Endothelial cell of hepatic sinusoid (primary cell): Measurements from ENCODE around the gene PRR36.

ENCODE experiments used
- in situ Hi-C: cut with HindIII; loops from 2 replicates; pipeline ENCODE4 v1.10.0; 2017; ENCODE audit warnings: low sequenced_read_pairs

The PRR36 gene

DNA sequence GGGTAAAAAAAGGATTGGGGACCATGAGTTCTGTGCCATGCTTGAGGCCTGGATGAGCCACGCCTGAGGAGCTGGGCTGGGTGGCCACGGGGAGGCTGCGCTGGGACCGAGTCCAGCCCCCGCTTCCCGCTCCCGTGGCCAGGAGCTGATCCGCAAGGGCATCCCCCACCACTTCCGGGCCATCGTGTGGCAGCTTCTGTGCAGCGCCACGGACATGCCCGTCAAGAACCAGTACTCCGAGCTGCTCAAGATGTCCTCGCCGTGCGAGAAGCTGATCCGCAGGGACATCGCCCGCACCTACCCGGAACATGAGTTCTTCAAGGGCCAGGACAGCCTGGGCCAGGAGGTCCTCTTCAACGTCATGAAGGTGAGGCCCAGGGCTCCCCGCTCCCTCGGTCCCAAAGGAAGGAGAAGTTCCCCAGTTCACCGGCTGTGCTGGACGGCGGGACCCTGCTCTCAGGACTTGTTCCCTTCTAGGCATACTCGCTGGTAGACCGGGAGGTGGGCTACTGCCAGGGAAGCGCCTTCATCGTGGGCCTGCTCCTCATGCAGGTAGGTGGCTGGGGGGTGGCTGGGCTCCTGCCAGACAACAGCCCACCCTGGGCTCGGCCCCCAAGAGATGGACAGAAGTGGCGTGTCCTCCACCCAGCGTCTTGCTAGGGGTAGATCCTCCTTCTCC, 25.3 kb downstream of the PRR36 start:
- in situ Hi-C loops, result no loop called here

DNA sequence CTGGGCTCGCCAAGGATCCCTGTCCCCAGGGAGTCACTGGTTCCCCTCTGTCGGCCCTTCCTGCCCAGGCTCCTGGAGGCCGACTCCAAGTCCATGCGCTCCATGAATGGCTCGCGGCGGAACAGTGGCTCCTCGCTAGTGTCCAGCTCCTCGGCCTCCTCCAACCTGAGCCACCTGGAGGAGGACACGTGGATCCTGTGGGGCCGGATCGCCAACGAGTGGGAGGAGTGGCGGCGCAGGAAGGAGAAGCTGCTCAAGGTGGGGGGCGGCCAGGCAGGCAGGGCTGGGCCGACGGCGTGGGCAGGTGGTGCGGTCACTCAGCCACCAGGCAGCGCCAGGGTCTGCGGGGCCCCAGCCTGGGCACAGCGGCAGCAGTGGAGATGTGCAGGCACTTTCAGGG, 26.5 kb downstream of the PRR36 start:
- in situ Hi-C loops, result no loop called here

DNA sequence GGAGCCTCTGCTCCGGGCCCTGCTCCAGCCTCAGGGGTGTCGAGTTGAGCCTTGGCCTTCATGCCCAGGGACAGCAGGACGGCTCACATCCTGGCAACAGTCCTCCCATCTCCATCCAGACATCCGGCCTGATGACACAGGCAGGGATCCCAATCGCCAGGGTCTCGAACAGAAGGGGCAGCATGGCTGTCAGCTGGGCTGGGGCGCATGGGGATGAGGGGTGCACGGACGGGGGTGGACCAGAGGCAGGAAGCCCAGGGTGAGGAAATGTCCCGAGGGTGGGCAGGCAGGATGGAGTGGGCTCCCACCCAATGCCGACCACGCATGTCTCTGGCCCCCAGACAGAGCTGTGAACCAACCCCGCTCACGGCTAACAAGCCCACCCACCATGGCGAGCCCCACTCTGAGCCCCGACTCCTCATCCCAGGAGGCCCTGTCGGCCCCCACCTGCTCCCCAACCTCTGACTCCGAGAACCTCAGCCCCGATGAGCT, 28.0 kb downstream of the PRR36 start:
- in situ Hi-C loops, result no loop called here

DNA sequence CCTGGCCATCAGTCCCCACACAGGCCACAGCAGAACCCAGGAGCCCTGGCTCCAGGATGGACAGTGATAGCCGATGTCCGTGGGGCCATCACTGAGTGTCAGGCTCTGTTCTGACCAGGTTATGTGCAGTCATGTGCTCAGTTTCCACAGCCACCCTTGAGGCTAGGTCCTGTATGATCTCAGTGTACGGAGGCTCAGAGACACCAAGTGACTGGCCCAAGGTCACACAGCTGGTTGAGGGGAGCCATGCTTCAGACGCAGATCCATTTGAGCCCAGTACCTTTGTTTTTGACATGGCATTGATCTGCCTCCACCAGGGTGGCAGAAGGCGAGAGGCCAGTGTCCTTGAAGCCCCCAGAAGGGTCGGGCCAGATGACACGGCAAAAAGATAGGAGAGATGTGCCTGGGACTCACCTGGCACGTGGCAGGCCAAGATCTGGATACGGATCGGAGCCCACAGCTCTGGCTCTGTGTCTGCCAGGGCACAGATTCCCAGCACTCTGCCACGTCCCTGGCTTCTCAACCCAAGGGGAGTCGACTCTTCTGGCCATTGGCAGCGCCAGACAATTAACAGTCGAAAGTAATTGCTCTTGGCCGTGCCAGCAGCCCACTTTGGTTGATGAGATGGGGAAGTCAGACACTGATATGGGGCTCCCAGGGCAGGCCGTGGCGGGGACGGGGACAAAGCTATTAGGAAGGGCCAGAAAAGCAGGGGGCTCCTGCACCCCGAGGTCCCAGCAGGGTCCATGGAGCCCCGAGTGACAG, 28.6 kb downstream of the PRR36 start:
- in situ Hi-C loops, result no loop called here

DNA sequence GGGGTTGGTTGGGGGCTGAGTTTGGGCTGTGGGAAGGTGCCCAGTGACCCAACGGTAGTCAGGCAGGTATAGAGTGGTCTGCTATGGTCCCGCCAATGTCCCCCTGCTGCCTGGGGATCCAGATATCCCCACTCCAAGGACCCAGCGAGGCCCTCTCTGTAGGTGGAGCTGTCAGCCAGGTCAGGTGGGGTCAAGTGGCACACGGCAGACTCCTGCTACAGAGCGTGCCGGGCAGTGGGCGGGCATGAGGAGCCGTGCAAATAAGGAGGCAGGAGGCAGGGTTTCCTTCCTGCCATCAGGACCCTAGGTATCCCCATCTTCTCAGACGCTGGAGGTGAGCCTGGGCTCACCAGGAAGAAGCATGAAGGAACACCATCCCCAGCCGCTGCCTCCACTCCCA, 29.2 kb downstream of the PRR36 start:
- in situ Hi-C loops, result no loop called here

DNA sequence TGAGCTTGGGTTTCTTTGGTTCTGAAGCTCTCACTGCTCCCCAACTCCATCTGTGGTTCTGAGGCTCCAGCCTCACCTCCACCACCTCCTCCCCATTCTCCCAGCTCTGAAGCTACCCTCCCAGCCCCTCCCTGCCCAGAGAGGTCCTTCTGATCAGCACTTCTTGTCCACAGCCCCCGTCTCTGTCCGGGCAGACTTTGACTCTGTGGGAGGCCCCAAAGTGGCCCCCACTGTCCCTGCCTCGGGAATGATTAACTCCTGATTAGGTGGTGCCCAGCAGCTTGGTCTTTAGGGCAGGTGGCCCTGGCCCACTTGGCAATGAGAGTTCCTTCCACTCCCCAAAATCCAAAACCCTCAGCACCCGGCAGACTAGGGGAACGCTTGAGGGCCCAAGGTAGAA, 29.8 kb downstream of the PRR36 start:
- in situ Hi-C loops, result no loop called here

DNA sequence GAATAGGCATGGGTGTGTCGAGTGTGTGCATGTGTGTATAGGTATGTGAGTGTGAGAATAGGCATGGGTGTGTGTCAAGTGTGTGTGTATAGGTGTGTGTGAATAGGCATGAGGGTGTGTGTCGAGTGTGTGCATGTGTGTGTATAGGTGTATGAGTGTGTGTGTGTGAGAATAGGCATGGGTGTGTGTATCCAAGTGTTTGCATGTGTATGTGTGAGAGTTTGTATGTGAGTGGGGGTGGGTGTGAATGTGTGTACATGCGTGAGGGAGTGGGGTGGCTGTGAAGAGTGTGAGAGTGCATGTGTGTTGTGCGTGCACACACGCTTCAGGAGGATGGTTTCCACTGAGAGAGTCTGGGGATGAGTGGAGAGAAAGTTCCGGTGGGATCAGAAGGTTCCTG, 30.7 kb downstream of the PRR36 start:
- in situ Hi-C loops, result no loop called here

DNA sequence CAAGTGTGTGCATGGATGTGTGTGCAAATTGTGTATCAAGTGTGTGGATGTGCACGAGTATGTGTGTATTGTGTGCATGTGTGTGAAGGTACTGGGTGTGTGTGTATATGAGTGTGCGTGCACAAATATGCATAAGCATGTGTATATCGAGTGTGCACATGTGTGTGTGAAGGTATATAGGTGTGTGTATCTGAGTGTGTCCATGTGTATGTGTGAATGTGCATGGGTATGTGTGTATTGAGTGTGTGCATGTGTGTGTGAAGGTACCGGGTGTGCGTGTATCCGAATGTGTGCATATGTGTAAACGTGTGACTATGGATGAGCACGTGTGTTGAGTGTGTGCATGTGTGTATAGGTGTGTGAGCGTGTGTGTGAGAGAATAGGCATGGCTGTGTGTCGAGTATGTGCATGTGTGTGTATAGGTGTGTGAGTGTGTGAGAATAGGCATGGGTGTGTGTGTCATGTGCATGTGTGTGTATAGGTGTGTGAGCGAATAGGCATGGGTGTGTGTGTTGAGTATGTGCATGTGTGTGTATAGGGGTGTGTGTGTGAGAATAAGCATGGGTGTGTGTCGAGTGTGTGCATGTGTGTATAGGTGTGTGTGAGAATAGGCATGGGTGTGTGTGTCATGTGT, 31.4 kb downstream of the PRR36 start:
- in situ Hi-C loops, result no loop called here

DNA sequence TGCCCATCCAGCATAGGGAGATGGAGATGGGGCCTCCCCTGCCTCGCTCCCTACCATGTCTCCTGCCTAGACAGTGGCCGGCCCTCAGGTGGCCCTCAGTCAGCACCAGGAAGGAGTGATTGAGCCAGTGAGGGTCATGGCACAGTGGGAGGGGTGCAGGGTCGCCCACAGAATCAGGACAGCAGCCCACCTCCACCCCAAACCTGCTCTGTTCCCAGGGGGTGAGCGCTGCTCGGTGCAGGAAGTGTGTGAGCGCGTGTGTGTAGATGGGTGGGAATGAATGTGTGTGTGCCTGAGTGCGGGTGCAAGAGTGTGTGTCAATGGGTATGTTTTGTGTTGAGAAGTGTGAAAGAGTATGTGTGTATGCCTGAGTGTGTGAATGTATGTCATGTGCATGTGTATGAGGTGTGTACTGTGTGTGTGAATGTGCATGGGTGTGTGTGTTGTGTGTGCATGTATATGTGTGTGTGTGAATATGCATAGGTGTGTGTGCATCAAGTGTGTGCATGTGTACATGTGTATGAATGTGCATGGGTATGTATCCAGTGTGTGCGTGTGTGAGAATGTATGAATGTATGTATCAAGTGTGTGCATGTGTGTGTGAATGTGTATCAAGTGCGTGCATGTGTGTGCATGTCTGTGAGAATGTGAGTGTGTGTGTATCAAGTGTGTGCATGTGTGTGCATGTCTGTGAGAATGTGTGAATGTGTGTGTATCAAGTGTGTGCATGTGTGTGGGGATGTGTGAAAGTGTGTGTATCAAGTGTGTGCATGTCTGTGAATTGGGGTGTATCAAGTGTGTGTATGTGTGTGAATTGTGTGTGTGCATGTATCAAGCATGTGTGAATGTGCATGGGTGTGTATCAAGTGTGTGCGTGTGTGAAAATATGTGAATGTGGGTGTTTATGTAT, 32.2 kb downstream of the PRR36 start:
- in situ Hi-C loops, result no loop called here

DNA sequence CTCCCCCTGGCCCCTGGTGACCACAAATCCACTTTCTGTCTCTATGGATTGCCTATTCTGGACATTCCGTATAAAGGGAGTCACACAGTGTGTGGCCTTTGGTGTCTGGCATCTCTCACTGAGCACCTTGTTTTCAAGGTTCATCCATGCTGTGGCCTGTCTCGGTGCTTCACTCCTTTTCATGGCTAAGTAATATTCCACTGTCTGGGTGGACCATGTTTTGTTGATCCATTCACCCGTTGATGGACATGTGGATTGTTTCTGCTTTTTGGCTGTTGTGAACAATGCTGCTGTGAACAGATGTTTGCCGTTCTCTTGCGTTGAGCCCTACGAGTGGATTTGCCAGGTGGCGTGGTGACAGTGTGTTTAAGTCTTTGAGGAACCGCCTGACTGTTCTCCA, 33.6 kb downstream of the PRR36 start:
- in situ Hi-C loops, result no loop called here

DNA sequence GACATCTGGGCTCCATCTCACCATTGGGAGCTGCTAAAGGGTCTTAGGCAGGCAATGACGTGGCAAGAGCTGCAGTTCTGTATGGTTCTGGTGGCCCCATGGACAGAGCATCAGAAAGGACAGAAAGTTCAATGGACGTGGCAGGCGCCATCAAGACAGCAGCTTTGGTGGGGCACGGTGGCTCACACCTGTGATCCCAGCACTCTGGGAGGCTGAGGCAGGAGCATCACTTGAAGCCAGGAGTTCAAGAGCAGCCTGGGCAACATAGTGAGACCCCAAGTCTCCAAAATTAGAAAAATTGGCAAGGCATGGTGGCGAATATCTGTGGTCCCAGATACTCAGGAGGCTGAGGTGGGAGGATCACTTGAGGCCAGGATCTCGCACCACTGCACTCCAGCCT, 34.7 kb downstream of the PRR36 start:
- in situ Hi-C loops, result no loop called here

DNA sequence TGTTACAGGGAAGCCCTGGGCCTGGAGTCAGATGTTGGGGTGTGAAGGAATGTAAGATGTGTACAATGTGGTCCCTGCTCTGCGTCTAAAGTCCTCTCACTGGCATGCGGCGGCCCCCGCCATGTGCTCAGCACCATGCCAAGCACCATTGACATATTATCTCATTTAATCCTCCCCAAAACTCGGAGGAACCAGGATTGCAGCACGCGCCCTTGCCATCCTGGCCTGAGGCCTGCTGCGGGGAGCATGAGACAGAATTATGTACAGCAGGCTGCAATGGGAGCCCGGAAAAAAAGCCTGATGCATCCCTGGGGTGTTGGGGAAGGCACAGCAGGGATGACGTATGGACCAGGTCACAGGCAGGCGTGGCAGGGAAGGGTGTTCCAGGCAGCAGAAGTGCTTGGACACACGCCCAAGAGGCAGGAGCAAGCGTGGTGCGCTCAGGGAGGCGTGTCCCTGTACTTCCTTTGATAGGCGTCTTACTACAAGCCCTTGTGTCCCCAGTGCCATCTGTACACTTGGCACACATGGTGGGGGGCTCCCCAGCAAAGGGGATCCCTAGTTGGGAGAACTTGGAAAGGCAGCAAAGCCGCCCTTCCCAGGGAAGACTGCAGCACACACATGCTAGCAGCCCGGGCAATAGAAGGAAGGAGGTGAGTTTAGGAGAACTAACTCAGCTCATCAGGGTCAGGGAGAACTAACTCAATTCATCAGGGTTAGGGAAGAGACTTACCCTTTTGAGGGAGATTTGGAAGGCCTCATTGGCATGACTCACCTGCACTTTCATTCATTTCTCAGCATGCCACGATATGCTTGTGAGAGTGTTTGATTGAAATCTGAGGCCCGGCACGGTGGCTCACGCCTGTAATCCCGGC, 40.7 kb downstream of the PRR36 start:
- in situ Hi-C loops, result no loop called here

DNA sequence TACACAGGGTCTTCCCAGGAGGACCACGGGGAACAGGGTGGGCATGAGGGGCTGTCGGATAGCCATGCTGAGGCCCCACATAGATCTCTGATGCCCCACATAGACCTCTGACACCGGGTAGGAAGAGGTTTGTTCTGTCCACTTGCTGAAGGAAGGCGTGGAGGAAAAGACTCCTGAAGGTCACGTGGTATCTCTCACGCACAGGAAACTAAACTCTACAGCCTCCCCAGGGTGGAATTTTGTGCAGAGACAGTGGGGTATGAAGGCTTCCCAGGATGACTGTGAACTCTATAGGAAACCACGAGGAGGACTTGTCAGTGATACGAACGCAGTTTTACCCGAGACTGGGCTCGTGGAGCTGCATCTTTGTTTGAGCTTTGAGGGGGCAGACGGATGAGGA, 41.4 kb downstream of the PRR36 start:
- in situ Hi-C loops, result no loop called here

DNA sequence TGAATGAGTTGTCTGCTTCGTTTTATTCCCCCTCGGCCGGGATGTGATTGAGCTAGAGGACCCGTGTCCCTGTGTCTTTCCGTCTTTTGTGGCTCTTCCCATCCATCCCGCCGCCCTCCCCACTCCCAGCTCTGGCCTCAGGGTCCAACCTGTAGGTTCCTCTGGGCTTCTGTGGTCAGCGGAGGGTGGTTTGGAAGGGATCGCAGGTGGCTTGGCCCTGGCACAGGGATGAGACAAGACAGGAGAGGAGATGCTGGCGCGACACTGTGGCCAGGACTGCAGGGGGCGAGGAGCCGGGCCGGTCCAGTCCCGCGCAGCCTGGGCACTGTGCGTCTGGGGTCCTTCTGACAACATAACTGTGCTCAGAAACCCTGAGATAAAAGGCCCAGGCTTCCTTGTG, 42.2 kb downstream of the PRR36 start:
- in situ Hi-C loops, result no loop called here

DNA sequence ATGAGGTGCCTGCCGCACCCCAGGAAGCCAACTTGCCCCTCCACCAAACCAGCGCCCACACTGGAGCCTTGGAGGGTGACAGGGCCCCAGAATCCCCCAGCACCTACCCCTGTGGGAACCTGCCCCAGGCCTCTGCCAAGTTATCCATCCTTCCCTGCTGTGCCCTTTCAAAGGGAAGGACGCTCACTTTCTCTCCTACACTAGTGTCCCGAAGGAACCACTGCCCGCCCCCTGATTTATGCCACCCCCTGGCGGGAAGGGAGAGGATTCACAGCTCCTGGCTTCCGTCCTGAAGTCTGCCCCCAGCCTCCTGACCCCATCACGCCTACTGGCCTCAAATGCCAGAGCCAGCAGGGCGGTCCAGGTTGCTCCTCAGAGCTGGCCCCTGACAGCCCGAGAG, 42.7 kb downstream of the PRR36 start:
- in situ Hi-C loops, result no loop called here

DNA sequence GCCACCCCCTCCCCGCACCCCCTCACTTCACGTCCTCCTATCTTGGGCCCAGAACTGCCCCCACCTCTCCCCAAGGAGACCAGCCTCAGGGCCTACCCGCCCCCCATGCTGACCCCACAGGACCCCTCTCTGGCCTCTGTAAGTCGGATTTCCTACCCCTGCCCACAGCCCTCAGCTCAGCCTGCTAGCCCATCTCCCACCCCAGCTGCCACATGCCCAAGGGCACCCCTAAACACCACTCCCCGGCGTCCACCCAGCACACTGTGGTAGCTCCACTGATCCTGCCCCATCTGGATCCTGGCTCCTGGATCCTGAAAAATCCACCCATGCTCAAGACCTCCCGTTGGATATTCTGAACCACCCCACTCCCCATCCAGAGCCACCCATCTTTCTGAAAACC, 43.4 kb downstream of the PRR36 start:
- in situ Hi-C loops, result no loop called here

DNA sequence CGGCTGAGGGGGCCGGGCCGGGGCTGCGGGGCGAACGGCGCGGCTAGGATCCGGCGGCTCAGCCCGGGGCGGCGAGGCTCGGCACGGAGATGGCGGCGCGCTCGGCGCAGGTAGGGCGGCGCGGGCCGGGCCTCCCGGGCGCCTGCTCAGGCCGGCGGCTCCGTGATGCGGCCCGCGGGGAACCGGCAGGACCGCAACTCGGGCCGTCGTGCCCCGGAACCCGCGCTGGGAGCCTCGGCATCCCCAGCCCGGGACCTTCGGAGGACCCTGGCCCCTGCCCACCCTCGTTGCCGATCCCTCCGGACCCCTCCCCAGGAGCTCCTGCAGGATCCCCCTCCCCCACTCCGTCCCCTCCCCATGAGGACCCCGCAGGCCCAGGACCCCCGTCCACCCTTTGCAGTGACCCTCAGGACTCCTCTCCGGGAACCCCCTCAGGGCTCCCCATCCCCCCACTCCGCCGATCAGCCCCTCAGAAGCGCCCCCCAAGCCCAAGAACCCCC, 43.9 kb downstream of the PRR36 start:
- in situ Hi-C loops, result no loop called here

DNA sequence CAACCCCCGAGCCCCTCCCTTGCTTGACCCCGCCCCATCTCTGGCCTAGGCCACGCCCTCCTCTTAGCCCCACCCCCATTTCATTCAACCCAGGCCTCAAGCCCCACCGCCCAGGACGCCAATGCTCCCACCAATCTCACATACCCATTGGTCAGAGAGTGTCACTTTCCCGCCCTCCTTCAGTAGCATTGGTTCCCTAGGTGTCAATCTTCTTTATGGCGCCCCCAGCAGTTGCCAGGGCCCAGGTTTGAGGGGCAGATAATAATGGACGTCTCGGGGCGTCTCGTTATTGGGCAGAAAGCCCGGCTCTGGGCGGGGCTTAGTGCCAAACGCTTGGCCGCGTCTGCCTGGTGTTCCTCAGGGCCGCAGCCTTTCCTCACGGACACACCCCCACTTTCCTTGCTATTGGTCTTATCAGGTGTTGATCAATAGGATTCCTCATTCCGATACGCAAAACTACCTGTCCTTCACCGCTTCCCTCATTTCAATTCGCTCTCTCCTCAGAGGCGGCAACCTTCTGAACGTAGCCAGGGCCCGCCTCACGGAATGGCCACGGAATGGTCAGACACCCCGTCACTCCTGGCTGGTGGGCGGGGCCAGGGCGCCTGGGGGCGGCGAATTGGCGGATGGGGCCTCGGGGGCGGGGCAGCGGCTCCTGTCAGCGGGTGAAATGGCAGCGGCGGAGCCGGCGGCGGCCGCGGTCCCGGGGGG, 44.5 kb downstream of the PRR36 start, which contains the start of gene EVI5L:
Gene EVI5L (plus strand): TSS at position 658 of the 711 bp plus-strand sequence. CDS start 16,325 bp downstream, outside the sequence.
- in situ Hi-C loops, result no loop called here

DNA sequence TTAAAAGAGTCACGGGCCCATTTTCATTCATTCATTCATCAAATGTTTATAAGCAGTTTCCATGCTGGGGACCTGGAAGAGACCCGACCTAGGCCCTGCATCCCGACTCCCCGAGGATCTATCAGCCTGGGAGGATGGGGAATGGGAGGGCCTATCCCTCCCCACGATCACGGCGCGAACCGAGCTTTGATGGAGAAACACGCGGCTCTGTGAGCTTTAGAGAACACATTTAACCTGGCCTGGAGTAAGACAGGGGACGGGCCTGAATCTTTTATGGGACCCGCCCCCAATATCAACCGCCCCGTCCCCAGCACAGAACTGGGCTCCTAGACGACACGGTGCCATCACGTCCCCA, 45.0 kb downstream of the PRR36 start:
- in situ Hi-C loops, result no loop called here
